ENCODE results near the gene C1RL. TPM values are rescaled to one million over a fixed set of nuclear protein-coding genes. Genes with fewer than 3 reads are reported as not detected.
A peak's percentile ranks its signal among the peaks of the same experiment; 100 is the strongest.

C1RL gene
- total RNA-seq, 1 experiment from 2014 or later: 8.9 TPM

DNA sequence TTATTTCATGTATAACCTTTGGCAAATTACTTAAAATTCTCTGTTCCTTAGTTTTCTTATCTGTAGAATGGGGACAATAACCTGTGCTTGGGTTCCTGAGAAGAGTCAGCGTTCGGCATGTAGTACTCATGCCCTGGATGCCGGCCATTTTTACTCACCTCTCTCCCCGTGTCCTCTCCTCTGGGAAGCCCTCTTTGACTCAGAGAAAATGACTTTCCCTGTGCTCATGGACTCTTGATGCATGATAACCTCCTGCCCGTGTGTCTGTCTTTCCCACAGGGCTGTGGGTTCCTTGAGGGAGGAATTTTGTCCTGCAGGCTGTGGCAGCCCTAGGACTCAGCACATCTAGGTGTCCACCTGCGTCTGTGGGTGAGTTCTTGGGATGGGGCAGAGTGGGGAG lies 5.8 kb upstream of the C1RL start:
- ATAC-seq (no peak), DNase-seq (no peak)
- intact Hi-C loops (cut with micrococcal nuclease): no loop called here
- no peak overlapping the region for H3K4me2 ChIP-seq (ENCODE audit: low read length)
- no TSS peak for BruUV-seq (replicated peaks)
- no peaks in the 10 kb centered on the region for H3K9me2 ChIP-seq (replicated peaks; ENCODE audit: low read length)
- H3K4me1 ChIP-seq (ENCODE audit: insufficient read depth, low read length): no peaks in the 10 kb centered on the region
- no peaks in the 10 kb centered on the region for H3K27me3 ChIP-seq (ENCODE audit: low read length)
- no peaks in the 10 kb centered on the region for H3K9me3 ChIP-seq (ENCODE audit: low read length)
- ChIA-PET POLR2A (ENCODE audit: unreplicated experiment) (no interaction called here), CTCF (no interaction called here)
- no peaks in the 10 kb centered on the region for H3K36me3 ChIP-seq (ENCODE audit: low read depth, low read length)
- H3K9ac ChIP-seq (ENCODE audit: low read length): no peak overlapping the region
- H3K27ac ChIP-seq (ENCODE audit: low read length): no peak overlapping the region
- H3K79me2 ChIP-seq (ENCODE audit: low read length): no peaks in the 10 kb centered on the region
- no peaks in the 10 kb centered on the region for H4K20me1 ChIP-seq (ENCODE audit: low read length)
- H3F3A ChIP-seq (ENCODE audit: low read length, unreplicated experiment): no peaks in the 10 kb centered on the region
- no peak overlapping the region for H3K4me3 ChIP-seq (ENCODE audit: low read length)
- no peak overlapping the region for H2AFZ ChIP-seq (ENCODE audit: low read length)
- no peak for TF ChIP-seq EZH2 (IDR thresholded peaks at IDR 0.05; ENCODE audit: low read length, unreplicated experiment)
- TF ChIP-seq EZH2phosphoT487 (IDR thresholded peaks at IDR 0.05; ENCODE audit: borderline replicate concordance, low read length): no peak
- TF ChIP-seq CTCF (conservative IDR thresholded peaks at IDR 0.05; ENCODE audit: low read depth, low read length): no peak

GRCh38 chr12:7114008-7114407 lies 5.0 kb upstream of the C1RL start:
- BruUV-seq (replicated peaks): no TSS peak
- no peak overlapping the region for H2AFZ ChIP-seq (ENCODE audit: low read length)
- H3K79me2 ChIP-seq (ENCODE audit: low read length): 0 out of 2 replicates have a peak, but pooled peaks cover 4% of the 10 kb centered on the region
- TF ChIP-seq EZH2 (IDR thresholded peaks at IDR 0.05; ENCODE audit: low read length, unreplicated experiment): no peak
- no peak for TF ChIP-seq EZH2phosphoT487 (IDR thresholded peaks at IDR 0.05; ENCODE audit: borderline replicate concordance, low read length)
- no peak for TF ChIP-seq CTCF (conservative IDR thresholded peaks at IDR 0.05; ENCODE audit: low read depth, low read length)
- H3K27me3 ChIP-seq (ENCODE audit: low read length): no peaks in the 10 kb centered on the region
- H3K4me3 ChIP-seq (ENCODE audit: low read length): no peak overlapping the region
- no peaks in the 10 kb centered on the region for H4K20me1 ChIP-seq (ENCODE audit: low read length)
- POLR2A ChIA-PET (ENCODE audit: unreplicated experiment): no interaction called here
- intact Hi-C loops (cut with micrococcal nuclease): no loop called here
- no peak overlapping the region for H3K27ac ChIP-seq (ENCODE audit: low read length)
- no peaks in the 10 kb centered on the region for H3F3A ChIP-seq (ENCODE audit: low read length, unreplicated experiment)
- CTCF ChIA-PET: no interaction called here
- H3K4me1 ChIP-seq (ENCODE audit: insufficient read depth, low read length): no peaks in the 10 kb centered on the region
- H3K9ac ChIP-seq (ENCODE audit: low read length): no peak overlapping the region
- H3K4me2 ChIP-seq (ENCODE audit: low read length): no peak overlapping the region
- H3K9me3 ChIP-seq (ENCODE audit: low read length): no peaks in the 10 kb centered on the region
- ATAC-seq (no peak), DNase-seq (no peak)
- H3K9me2 ChIP-seq (replicated peaks; ENCODE audit: low read length): no peaks in the 10 kb centered on the region
- H3K36me3 ChIP-seq (ENCODE audit: low read depth, low read length): no peaks in the 10 kb centered on the region

DNA sequence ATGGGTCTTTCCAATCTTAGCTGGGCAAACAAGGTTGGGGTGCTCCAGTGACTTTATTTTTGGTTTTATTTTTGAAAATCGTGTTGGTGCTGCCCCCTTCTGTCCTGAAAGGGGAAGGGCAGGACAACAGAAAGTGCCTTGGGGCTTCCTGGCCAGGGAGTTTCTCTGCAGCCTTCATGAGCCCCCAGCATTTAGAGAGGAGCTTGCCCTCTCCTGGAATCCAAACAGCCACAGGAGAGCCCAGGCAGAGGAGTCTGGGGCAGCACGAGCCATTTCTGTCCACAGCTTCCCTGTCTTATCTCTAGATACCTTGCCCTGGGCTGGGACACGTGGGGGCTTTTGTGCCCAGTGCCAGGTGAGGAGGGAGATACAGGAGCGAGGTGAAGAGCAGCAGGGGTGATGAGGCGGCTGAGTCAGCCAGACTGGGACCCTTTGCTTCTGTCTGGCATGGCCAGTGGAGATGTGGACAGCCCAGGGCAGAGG lies 4.4 kb upstream of the C1RL start:
- no TSS peak for BruUV-seq (replicated peaks)

More for the DNA sequence above, 4.4 kb upstream of the C1RL start:
- Histone ChIP-seq H3K9me2 (replicated peaks; ENCODE audit: low read length) (no peaks in the 10 kb centered on the region), H3K9ac (ENCODE audit: low read length) (no peak overlapping the region), H3K27ac (ENCODE audit: low read length) (no peak overlapping the region), H3K79me2 (ENCODE audit: low read length) (peaks cover 7% of the 10 kb centered on the region; the same call in 1 of the 2 replicates), H3K36me3 (ENCODE audit: low read depth, low read length) (no peaks in the 10 kb centered on the region), H2AFZ (ENCODE audit: low read length) (no peak overlapping the region), H3K4me1 (ENCODE audit: insufficient read depth, low read length) (no peaks in the 10 kb centered on the region; the same call in 1 of the 2 replicates), H3K4me2 (ENCODE audit: low read length) (no peak overlapping the region), H4K20me1 (ENCODE audit: low read length) (no peaks in the 10 kb centered on the region), H3F3A (ENCODE audit: low read length, unreplicated experiment) (no peaks in the 10 kb centered on the region), H3K4me3 (ENCODE audit: low read length) (no peak overlapping the region), H3K9me3 (ENCODE audit: low read length) (no peaks in the 10 kb centered on the region), H3K27me3 (ENCODE audit: low read length) (no peaks in the 10 kb centered on the region)
- peak; percentile 33 for DNase-seq
- intact Hi-C loops (cut with micrococcal nuclease): loop anchor here (1.0 to 2.0 kb wide), 2 partner anchors 95 to 169 kb away; partner anchors contain the start of genes C12orf57 and LPCAT3
- ChIA-PET POLR2A (ENCODE audit: unreplicated experiment) (no interaction called here), CTCF (no interaction called here)
- TF ChIP-seq CTCF (conservative IDR thresholded peaks at IDR 0.05; ENCODE audit: low read depth, low read length): peak; percentile 72
- TF ChIP-seq EZH2phosphoT487 (IDR thresholded peaks at IDR 0.05; ENCODE audit: borderline replicate concordance, low read length): no peak
- ATAC-seq: no peak

Data from PC-3 (cell line).